Measurements from ENCODE around the gene TPRA1.

TPRA1 gene

GRCh38 chr3:127552038-127552437, 38.5 kb downstream of the TPRA1 start:
- no peak for DNase-seq

- no peak for DNase-seq
Observed at GRCh38 chr3:127551178-127551577, 39.4 kb downstream of the TPRA1 start.

- DNase-seq: no peak
Observed at GRCh38 chr3:127550468-127551157, 39.9 kb downstream of the TPRA1 start.

GRCh38 chr3:127549826-127550467, 40.6 kb downstream of the TPRA1 start:
- DNase-seq: peak in 1 of 2 donors; percentile 6

- peak; percentile 35 to 65 for DNase-seq
Observed at GRCh38 chr3:127547761-127548605, 42.5 kb downstream of the TPRA1 start.

- no peak for DNase-seq
Observed at GRCh38 chr3:127546970-127547733, 43.4 kb downstream of the TPRA1 start.

- DNase-seq: no peak
Observed at GRCh38 chr3:127546554-127546953, 44.0 kb downstream of the TPRA1 start.

GRCh38 chr3:127545711-127546457, 44.6 kb downstream of the TPRA1 start:
- no peak for DNase-seq

GRCh38 chr3:127545216-127545615, 45.3 kb downstream of the TPRA1 start:
- DNase-seq: no peak

- no peak for DNase-seq
Observed at GRCh38 chr3:127544803-127545201, 45.7 kb downstream of the TPRA1 start.

GRCh38 chr3:127544192-127544802, 46.2 kb downstream of the TPRA1 start:
- DNase-seq: peak; percentile 50 to 81

- no peak for DNase-seq
Observed at GRCh38 chr3:127543441-127543840, 47.1 kb downstream of the TPRA1 start.

GRCh38 chr3:127542441-127542952, 48.0 kb downstream of the TPRA1 start:
- DNase-seq: no peak

- DNase-seq: no peak
Observed at GRCh38 chr3:127541320-127541719, 49.2 kb downstream of the TPRA1 start.

GRCh38 chr3:127539366-127540060, 51.0 kb downstream of the TPRA1 start:
- no peak for DNase-seq

GRCh38 chr3:127538569-127538968, 52.0 kb downstream of the TPRA1 start:
- DNase-seq: no peak

- DNase-seq: no peak
Observed at GRCh38 chr3:127536830-127537812, 53.4 kb downstream of the TPRA1 start.

- DNase-seq: no peak
Observed at GRCh38 chr3:127535901-127536829, 54.4 kb downstream of the TPRA1 start.

All from inflammatory macrophage treated with lipopolysaccharide for 1 hour (primary cell).